Keratinocyte (primary cell): ENCODE results near the gene SCD5.

Experiments
- EZH2 ChIP-seq: IDR thresholded peaks from one replicate; pipeline ENCODE4 v1.6.1; 2012; ENCODE audit warnings: inconsistent platforms, mild to moderate bottlenecking, low read length, moderate library complexity
- TF ChIP-seq, protein P1 (sequence below), 3 experiments: IDR thresholded peaks in 1 of 3; conservative IDR thresholded peaks in 1 of 3; optimal IDR thresholded peaks in 1 of 3; 2 replicates in 2 of 3; 3 replicates in 1 of 3; pipeline versions ENCODE3 to v1.5.1; 2011; ENCODE audit warnings: low read length in 3 of 3, mild to moderate bottlenecking in 3 of 3, moderate library complexity in 2 of 3, control low read depth in 1 of 3, inconsistent platforms in 1 of 3; ENCODE audit not compliant: insufficient read depth in 2 of 3; ENCODE audit errors: extremely low read depth in 1 of 3

GRCh38 chr4:82791179-82791578, 7.4 kb downstream of the SCD5 start:
- TF ChIP-seq, protein P1, sequence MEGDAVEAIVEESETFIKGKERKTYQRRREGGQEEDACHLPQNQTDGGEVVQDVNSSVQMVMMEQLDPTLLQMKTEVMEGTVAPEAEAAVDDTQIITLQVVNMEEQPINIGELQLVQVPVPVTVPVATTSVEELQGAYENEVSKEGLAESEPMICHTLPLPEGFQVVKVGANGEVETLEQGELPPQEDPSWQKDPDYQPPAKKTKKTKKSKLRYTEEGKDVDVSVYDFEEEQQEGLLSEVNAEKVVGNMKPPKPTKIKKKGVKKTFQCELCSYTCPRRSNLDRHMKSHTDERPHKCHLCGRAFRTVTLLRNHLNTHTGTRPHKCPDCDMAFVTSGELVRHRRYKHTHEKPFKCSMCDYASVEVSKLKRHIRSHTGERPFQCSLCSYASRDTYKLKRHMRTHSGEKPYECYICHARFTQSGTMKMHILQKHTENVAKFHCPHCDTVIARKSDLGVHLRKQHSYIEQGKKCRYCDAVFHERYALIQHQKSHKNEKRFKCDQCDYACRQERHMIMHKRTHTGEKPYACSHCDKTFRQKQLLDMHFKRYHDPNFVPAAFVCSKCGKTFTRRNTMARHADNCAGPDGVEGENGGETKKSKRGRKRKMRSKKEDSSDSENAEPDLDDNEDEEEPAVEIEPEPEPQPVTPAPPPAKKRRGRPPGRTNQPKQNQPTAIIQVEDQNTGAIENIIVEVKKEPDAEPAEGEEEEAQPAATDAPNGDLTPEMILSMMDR (optimal IDR thresholded peaks at IDR 0.05 in 1 of 3, IDR thresholded peaks at IDR 0.05 in 1 of 3, conservative IDR thresholded peaks at IDR 0.05 in 1 of 3; ENCODE audit: extremely low read depth in 1 of 3, insufficient read depth in 2 of 3, low read length in 3 of 3): no peak
- no peak for TF ChIP-seq EZH2
